ENCODE results near the gene POLN. TPM values are rescaled to one million over a fixed set of nuclear protein-coding genes. Genes with fewer than 3 reads are reported as not detected.

Gene POLN
- total RNA-seq, 2 donors from 2014 or later: 3.8 to 15.2 TPM

GRCh38 chr4:2186865-2187172 lies 55.1 kb downstream of the POLN start:
- no peaks in the 10 kb centered on the region for H3K27me3 ChIP-seq (replicated peaks; ENCODE audit: insufficient read depth)
- H3K9me3 ChIP-seq: no peaks in the 10 kb centered on the region
- no peaks in the 10 kb centered on the region for H3K4me1 ChIP-seq (replicated peaks)
- H3K27ac ChIP-seq: no peak overlapping the region
- no peak for DNase-seq (ENCODE audit: low spot score)
- no peaks in the 10 kb centered on the region for H3K36me3 ChIP-seq
- no peak overlapping the region for H3K4me3 ChIP-seq
- intact Hi-C loops (cut with DNase I): no loop called here
- TF ChIP-seq CTCF (IDR thresholded peaks at IDR 0.05): no peak
- TF ChIP-seq POLR2AphosphoS5 (IDR thresholded peaks at IDR 0.05): no peak
- TF ChIP-seq POLR2A (IDR thresholded peaks at IDR 0.05): no peak

GRCh38 chr4:2186133-2186864 lies 55.6 kb downstream of the POLN start:
- no peaks in the 10 kb centered on the region for H3K9me3 ChIP-seq
- DNase-seq (ENCODE audit: low spot score): no peak
- 48% methylated on average over 9 of the region's 9 CpGs for WGBS
- intact Hi-C loops (cut with DNase I): no loop called here
- H3K27me3 ChIP-seq (replicated peaks; ENCODE audit: insufficient read depth): no peaks in the 10 kb centered on the region
- H3K4me3 ChIP-seq: no peak overlapping the region
- H3K36me3 ChIP-seq: no peaks in the 10 kb centered on the region
- H3K4me1 ChIP-seq (replicated peaks): no peaks in the 10 kb centered on the region
- H3K27ac ChIP-seq: no peak overlapping the region
- TF ChIP-seq CTCF (IDR thresholded peaks at IDR 0.05): peak in 2 of 4 experiments; percentile 21 to 22
- no peak for TF ChIP-seq POLR2A (IDR thresholded peaks at IDR 0.05)
- no peak for TF ChIP-seq POLR2AphosphoS5 (IDR thresholded peaks at IDR 0.05)

GRCh38 chr4:2183394-2183793 lies 58.5 kb downstream of the POLN start:
- Histone ChIP-seq H3K36me3 (no peaks in the 10 kb centered on the region), H3K27me3 (replicated peaks; ENCODE audit: insufficient read depth) (no peaks in the 10 kb centered on the region), H3K9me3 (no peaks in the 10 kb centered on the region), H3K4me1 (replicated peaks) (no peaks in the 10 kb centered on the region), H3K4me3 (no peak overlapping the region), H3K27ac (no peak overlapping the region)
- DNase-seq (ENCODE audit: low spot score): no peak
- TF ChIP-seq POLR2A (IDR thresholded peaks at IDR 0.05): no peak
- no peak for TF ChIP-seq POLR2AphosphoS5 (IDR thresholded peaks at IDR 0.05)
- no peak for TF ChIP-seq CTCF (IDR thresholded peaks at IDR 0.05)
- intact Hi-C loops (cut with DNase I): no loop called here

- TF ChIP-seq POLR2AphosphoS5 (IDR thresholded peaks at IDR 0.05) (no peak), CTCF (IDR thresholded peaks at IDR 0.05) (no peak), POLR2A (IDR thresholded peaks at IDR 0.05) (no peak)
- intact Hi-C loops (cut with DNase I): no loop called here
Measured at GRCh38 chr4:2182994-2183393, 58.9 kb downstream of the POLN start.

GRCh38 chr4:2180410-2180809 lies 61.5 kb downstream of the POLN start:
- Histone ChIP-seq H3K9me3 (no peaks in the 10 kb centered on the region), H3K27me3 (replicated peaks; ENCODE audit: insufficient read depth) (no peaks in the 10 kb centered on the region), H3K36me3 (no peaks in the 10 kb centered on the region), H3K4me1 (replicated peaks) (no peaks in the 10 kb centered on the region), H3K27ac (no peak overlapping the region), H3K4me3 (no peak overlapping the region)
- TF ChIP-seq CTCF (IDR thresholded peaks at IDR 0.05) (no peak), POLR2AphosphoS5 (IDR thresholded peaks at IDR 0.05) (no peak), POLR2A (IDR thresholded peaks at IDR 0.05) (no peak)
- 96% methylated on average over 2 of the region's 2 CpGs for WGBS
- intact Hi-C loops (cut with DNase I): no loop called here
- no peak for DNase-seq (ENCODE audit: low spot score)

More at GRCh38 chr4:2182994-2183393, 58.9 kb downstream of the POLN start:
- no peaks in the 10 kb centered on the region for H3K9me3 ChIP-seq
- DNase-seq (ENCODE audit: low spot score): no peak
- no peaks in the 10 kb centered on the region for H3K36me3 ChIP-seq
- H3K4me1 ChIP-seq (replicated peaks): no peaks in the 10 kb centered on the region
- 29% methylated on average over 3 of the region's 3 CpGs for WGBS
- H3K27me3 ChIP-seq (replicated peaks; ENCODE audit: insufficient read depth): no peaks in the 10 kb centered on the region
- H3K4me3 ChIP-seq: no peak overlapping the region
- H3K27ac ChIP-seq: no peak overlapping the region
